ENCODE measurements around the gene CRCP. TPM values are rescaled to one million over a fixed set of nuclear protein-coding genes. Genes with fewer than 3 reads are reported as not detected.

CRCP gene
- polyA plus RNA-seq, 2 of the 4 experiments (the other 2 are of a cell fraction), result 33.1 to 40.3 TPM

DNA sequence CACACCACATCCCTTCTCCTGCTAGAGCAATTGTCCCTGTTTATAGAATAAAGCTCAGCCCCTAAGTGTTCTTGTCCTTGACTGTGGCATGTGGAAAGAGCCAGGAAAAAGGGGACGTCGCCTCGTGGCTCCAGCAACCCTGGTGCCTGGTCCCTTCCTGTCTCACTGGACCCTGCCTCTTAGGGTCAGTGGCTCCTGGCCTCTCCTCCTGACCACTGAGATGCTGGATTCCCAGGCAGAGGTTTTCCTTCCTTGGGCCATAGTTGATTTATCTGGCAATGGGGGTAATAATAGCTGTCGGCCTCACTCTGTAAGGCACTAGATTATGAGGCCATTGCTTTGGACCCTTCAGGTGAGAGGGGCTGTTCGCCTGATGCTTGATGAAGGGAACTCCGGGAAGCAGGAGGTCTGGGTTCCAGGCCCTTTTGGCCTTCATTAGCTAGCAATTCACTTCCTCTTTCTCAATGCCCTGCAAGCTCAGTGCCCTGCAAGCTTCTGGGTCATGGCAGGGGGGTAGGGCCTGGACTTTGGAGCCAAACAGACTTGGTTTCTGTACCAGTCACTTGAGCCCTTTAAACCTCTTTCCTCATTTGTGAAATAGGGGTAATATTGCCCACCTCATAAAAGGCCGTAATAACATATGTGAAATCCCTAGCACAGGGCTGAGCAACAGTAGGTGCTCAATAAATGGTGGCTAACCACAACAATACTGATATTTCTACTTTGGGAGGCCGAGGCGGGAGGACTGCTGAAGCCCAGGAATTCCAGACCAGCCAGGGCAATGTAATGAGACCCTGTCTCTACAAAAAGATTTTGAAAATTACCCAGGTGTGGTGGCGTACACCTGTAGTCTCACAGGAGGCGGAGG lies 38.0 kb upstream of the CRCP start:
- no peak for FAIRE-seq

DNA sequence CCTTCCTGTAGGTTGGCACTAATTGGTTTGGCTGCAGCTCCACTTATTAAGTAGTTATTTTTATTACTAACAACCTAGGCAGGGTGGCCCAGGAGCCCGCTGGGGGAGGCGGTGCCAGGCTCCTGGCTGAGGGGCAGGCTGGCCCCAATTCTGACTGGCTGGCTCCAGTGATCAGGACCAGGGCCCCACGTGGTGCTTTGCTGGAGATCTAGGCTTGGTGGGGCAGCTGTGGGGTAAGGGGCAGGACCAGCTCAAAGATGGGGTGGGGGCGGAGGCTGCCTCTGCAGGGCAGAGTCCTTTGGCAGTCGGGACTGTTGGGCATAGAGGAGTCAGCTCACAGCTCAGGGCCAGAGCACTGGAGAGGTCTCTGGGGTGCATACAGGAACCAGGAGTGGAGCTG lies 36.6 kb upstream of the CRCP start:
- Histone ChIP-seq H3K27ac (no peak overlapping the region), H3K9me3 (no peaks in the 10 kb centered on the region), H3K4me3 (no peak overlapping the region), H3K4me2 (0 out of 3 replicates have a peak overlapping the region, but pooled peaks have one; percentile 20), H3K4me1 (peaks cover 9% of the 10 kb centered on the region)
- WGBS (ENCODE audit: missing lambda C conversion rate), result 96% methylated on average over 4 of the region's 5 CpGs
- ChIA-PET POLR2A (no interaction called here), CTCF (interaction anchor here (0.6 to 1.2 kb wide), 3 partner anchors 25 to 48 kb away, joined by 3 read pairs; no protein-coding TSS in a partner anchor)
- ATAC-seq, result no peak
- FAIRE-seq, result no peak
- TF ChIP-seq GATA3 (IDR thresholded peaks at IDR 0.05; ENCODE audit: borderline replicate concordance), result no peak
- no peak for TF ChIP-seq ZC3H11A (IDR thresholded peaks at IDR 0.05)
- TF ChIP-seq, protein P1, sequence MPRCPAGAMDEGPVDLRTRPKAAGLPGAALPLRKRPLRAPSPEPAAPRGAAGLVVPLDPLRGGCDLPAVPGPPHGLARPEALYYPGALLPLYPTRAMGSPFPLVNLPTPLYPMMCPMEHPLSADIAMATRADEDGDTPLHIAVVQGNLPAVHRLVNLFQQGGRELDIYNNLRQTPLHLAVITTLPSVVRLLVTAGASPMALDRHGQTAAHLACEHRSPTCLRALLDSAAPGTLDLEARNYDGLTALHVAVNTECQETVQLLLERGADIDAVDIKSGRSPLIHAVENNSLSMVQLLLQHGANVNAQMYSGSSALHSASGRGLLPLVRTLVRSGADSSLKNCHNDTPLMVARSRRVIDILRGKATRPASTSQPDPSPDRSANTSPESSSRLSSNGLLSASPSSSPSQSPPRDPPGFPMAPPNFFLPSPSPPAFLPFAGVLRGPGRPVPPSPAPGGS (IDR thresholded peaks at IDR 0.05), result no peak
- TF ChIP-seq ESRRA (IDR thresholded peaks at IDR 0.05; ENCODE audit: borderline replicate concordance, low read length), result no peak
- TF ChIP-seq, protein P2, sequence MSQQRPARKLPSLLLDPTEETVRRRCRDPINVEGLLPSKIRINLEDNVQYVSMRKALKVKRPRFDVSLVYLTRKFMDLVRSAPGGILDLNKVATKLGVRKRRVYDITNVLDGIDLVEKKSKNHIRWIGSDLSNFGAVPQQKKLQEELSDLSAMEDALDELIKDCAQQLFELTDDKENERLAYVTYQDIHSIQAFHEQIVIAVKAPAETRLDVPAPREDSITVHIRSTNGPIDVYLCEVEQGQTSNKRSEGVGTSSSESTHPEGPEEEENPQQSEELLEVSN (IDR thresholded peaks at IDR 0.05; ENCODE audit: borderline replicate concordance, low read depth), result no peak
- no peak for TF ChIP-seq NR3C1 (IDR thresholded peaks at IDR 0.05)
- no peak for TF ChIP-seq POLR2A (IDR thresholded peaks at IDR 0.05; ENCODE audit: low read length)
- TF ChIP-seq RNF2 (IDR thresholded peaks at IDR 0.05; ENCODE audit: borderline replicate concordance, low read depth), result no peak
- TF ChIP-seq, protein P3, sequence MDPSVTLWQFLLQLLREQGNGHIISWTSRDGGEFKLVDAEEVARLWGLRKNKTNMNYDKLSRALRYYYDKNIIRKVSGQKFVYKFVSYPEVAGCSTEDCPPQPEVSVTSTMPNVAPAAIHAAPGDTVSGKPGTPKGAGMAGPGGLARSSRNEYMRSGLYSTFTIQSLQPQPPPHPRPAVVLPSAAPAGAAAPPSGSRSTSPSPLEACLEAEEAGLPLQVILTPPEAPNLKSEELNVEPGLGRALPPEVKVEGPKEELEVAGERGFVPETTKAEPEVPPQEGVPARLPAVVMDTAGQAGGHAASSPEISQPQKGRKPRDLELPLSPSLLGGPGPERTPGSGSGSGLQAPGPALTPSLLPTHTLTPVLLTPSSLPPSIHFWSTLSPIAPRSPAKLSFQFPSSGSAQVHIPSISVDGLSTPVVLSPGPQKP (IDR thresholded peaks at IDR 0.05; ENCODE audit: low read depth, low read length), result no peak
- no peak for TF ChIP-seq ZSCAN20 (CRISPR knock-in tag; IDR thresholded peaks at IDR 0.05)
- no peak for TF ChIP-seq MYC (IDR thresholded peaks at IDR 0.05; ENCODE audit: borderline replicate concordance, low read length)
- TF ChIP-seq JUNB (IDR thresholded peaks at IDR 0.05), result no peak
- TF ChIP-seq RAD21 (conservative IDR thresholded peaks at IDR 0.05 in 1 of 2, IDR thresholded peaks at IDR 0.05 in 1 of 2), result no peak
- TF ChIP-seq CBX2 (IDR thresholded peaks at IDR 0.05; ENCODE audit: borderline replicate concordance, low read depth), result no peak
- TF ChIP-seq RARB (CRISPR knock-in tag; IDR thresholded peaks at IDR 0.05), result no peak
- DNase-seq (ENCODE audit: low read depth in 1 of 2, low spot score in 1 of 2), result no peak

More for the DNA sequence above, 38.0 kb upstream of the CRCP start:
- peak overlapping the region; percentile 94 for H3K4me2 ChIP-seq
- WGBS (ENCODE audit: missing lambda C conversion rate), result 77% methylated on average over 11 of the region's 11 CpGs
- no peak for TF ChIP-seq EP300 (IDR thresholded peaks at IDR 0.05)
- no peak for TF ChIP-seq RAD21 (conservative IDR thresholded peaks at IDR 0.05 in 1 of 2, IDR thresholded peaks at IDR 0.05 in 1 of 2)
- no peak for TF ChIP-seq CBX2 (IDR thresholded peaks at IDR 0.05; ENCODE audit: borderline replicate concordance, low read depth)
- TF ChIP-seq, protein P1 (IDR thresholded peaks at IDR 0.05), result no peak
- no peak for TF ChIP-seq PHF8 (IDR thresholded peaks at IDR 0.05; ENCODE audit: borderline replicate concordance, low read depth)
- TF ChIP-seq HEYL (CRISPR knock-in tag; IDR thresholded peaks at IDR 0.05), result no peak
- no peak for TF ChIP-seq FOSB (CRISPR knock-in tag; IDR thresholded peaks at IDR 0.05)
- TF ChIP-seq KDM5A (IDR thresholded peaks at IDR 0.05), result no peak
- no peak for TF ChIP-seq HOXB13 (CRISPR knock-in tag; IDR thresholded peaks at IDR 0.05; ENCODE audit: low read depth)
- TF ChIP-seq RARB (CRISPR knock-in tag; IDR thresholded peaks at IDR 0.05), result no peak
- TF ChIP-seq MYC (IDR thresholded peaks at IDR 0.05; ENCODE audit: borderline replicate concordance, low read length), result no peak
- TF ChIP-seq JUN (IDR thresholded peaks at IDR 0.05), result no peak
- no peak for TF ChIP-seq NFE2L2 (conservative IDR thresholded peaks at IDR 0.05; ENCODE audit: low read length)
- TF ChIP-seq, protein P4, sequence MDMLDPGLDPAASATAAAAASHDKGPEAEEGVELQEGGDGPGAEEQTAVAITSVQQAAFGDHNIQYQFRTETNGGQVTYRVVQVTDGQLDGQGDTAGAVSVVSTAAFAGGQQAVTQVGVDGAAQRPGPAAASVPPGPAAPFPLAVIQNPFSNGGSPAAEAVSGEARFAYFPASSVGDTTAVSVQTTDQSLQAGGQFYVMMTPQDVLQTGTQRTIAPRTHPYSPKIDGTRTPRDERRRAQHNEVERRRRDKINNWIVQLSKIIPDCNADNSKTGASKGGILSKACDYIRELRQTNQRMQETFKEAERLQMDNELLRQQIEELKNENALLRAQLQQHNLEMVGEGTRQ (IDR thresholded peaks at IDR 0.05), result no peak
- no peak for TF ChIP-seq FOSL2 (IDR thresholded peaks at IDR 0.05)
- TF ChIP-seq FOSL2 (CRISPR knock-in tag; IDR thresholded peaks at IDR 0.05), result no peak
- no peak for TF ChIP-seq HDAC2 (IDR thresholded peaks at IDR 0.05)
- TF ChIP-seq POLR2A (IDR thresholded peaks at IDR 0.05; ENCODE audit: low read length), result no peak
- no peak for TF ChIP-seq HOXB5 (CRISPR knock-in tag; IDR thresholded peaks at IDR 0.05)
- TF ChIP-seq MAZ (IDR thresholded peaks at IDR 0.05; ENCODE audit: borderline replicate concordance, low read depth, low read length), result no peak
- H3K4me3 ChIP-seq, result peak overlapping the region; percentile 69
- no peak for ATAC-seq
- POLR2A ChIA-PET, result interaction anchor here (1.4 kb wide), 1 partner anchor 38 kb away, joined by 6 read pairs; the partner anchor contains the start of gene CRCP
- H3K4me1 ChIP-seq, result peaks cover 9% of the 10 kb centered on the region
- peak overlapping the region; percentile 74 to 88 for H3K27ac ChIP-seq
- DNase-seq (ENCODE audit: low read depth in 1 of 2, low spot score in 1 of 2), result peak in 1 of 2 experiments; percentile 30
- H3K9me3 ChIP-seq, result no peaks in the 10 kb centered on the region
- CTCF ChIA-PET, result interaction anchor here (1.0 to 2.3 kb wide), 2 partner anchors 18 to 46 kb away, joined by 3 to 9 read pairs; no protein-coding TSS in a partner anchor

Measured in A549 (cell line).